SK-N-SH (cell line): ENCODE results near the gene WWC2. TPM values are rescaled to one million over a fixed set of nuclear protein-coding genes. Genes with fewer than 3 reads are reported as not detected.

ENCODE experiments used
- CTCF ChIA-PET: fragments of 300-600, 350-600 bp; formaldehyde crosslinking; extraction: SDS; loops from one replicate; lab custom pipeline; 2021; lab: Yijun Ruan, JAX
- POLR2A ChIA-PET: fragments of 350-600 bp; sonication (Branson Sonifier 250); formaldehyde crosslinking; extraction: SDS; loops from one replicate; lab custom pipeline; 2020; ENCODE audit warnings: antibody characterized with exemption, inconsistent platforms; lab: Yijun Ruan, JAX
- DNase-seq: peaks from one replicate; pipeline ENCODE4 v3.0.0; 2012
- H2AFZ ChIP-seq: fragments of 200-600 bp; sonication (generic); 2 replicates; pipeline ENCODE4 v1.8.1; 2016; ENCODE audit warnings: antibody characterized with exemption, mild to moderate bottlenecking, low read depth
- H3F3A ChIP-seq: fragments of 200-600 bp; sonication (generic); replicated peaks from 2 replicates; pipeline ENCODE3; 2016; ENCODE audit warnings: antibody characterized with exemption, mild to moderate bottlenecking; ENCODE audit not compliant: insufficient read depth
- H3K27ac ChIP-seq, 2 experiments: fragments of 200-500 bp in 1 of 2; fragments of 200-600 bp in 1 of 2; sonication (Bioruptor generic) in 1 of 2; sonication (generic), shearing (Covaris generic) in 1 of 2; 2 replicates each; pipeline versions ENCODE4 v1.5.1 to v1.6.1; 2014 to 2016; ENCODE audit warnings: low read depth in 2 of 2, inconsistent platforms in 1 of 2, low read length in 1 of 2, mild to moderate bottlenecking in 1 of 2, mixed read lengths in 1 of 2
- H3K27me3 ChIP-seq: fragments of 200-600 bp; sonication (generic), shearing (Covaris generic); 2 replicates; pipeline ENCODE4 v1.6.1; 2016; ENCODE audit warnings: mixed run types; ENCODE audit not compliant: insufficient read depth
- H3K36me3 ChIP-seq, 2 experiments: fragments of 200-500 bp in 1 of 2; fragments of 200-600 bp in 1 of 2; sonication (Bioruptor generic) in 1 of 2; sonication (generic) in 1 of 2; replicated peaks in 1 of 2; 2 replicates each; pipeline versions ENCODE3 to v1.5.1; 2014 to 2016; ENCODE audit warnings: low read length in 1 of 2, mild to moderate bottlenecking in 1 of 2; ENCODE audit not compliant: insufficient read depth in 2 of 2, control insufficient read depth in 1 of 2
- H3K4me1 ChIP-seq, 2 experiments: fragments of 200-500 bp in 1 of 2; fragments of 200-600 bp in 1 of 2; sonication (Bioruptor generic) in 1 of 2; sonication (generic), shearing (Covaris generic) in 1 of 2; 2 replicates each; pipeline versions ENCODE4 v1.5.1 to v1.6.1; 2014 to 2016; ENCODE audit warnings: low read depth in 1 of 2, low read length in 1 of 2, mixed run types in 1 of 2; ENCODE audit not compliant: insufficient read depth in 2 of 2, control insufficient read depth in 1 of 2
- H3K4me2 ChIP-seq: fragments of 200-600 bp; sonication (generic), shearing (Covaris generic); 2 replicates; pipeline ENCODE4 v1.6.1; 2017; ENCODE audit warnings: mixed run types
- H3K4me3 ChIP-seq, 2 experiments: fragments of 200-500 bp in 1 of 2; fragments of 200-600 bp in 1 of 2; sonication (Bioruptor generic) in 1 of 2; sonication (generic), shearing (Covaris generic) in 1 of 2; 2 replicates each; pipeline versions ENCODE4 v1.5.1 to v1.8.1; 2014 to 2016; ENCODE audit warnings: low read depth in 2 of 2, inconsistent platforms in 1 of 2, low read length in 1 of 2, mild to moderate bottlenecking in 1 of 2, mixed read lengths in 1 of 2, moderate library complexity in 1 of 2
- H3K79me2 ChIP-seq: fragments of 200-600 bp; sonication (generic); 2 replicates; pipeline ENCODE4 v1.8.1; 2017; ENCODE audit warnings: mild to moderate bottlenecking; ENCODE audit not compliant: insufficient read depth
- H3K9ac ChIP-seq: fragments of 200-600 bp; sonication (generic); 2 replicates; pipeline ENCODE4 v1.6.1; 2017; ENCODE audit warnings: mixed run types
- H3K9me2 ChIP-seq: fragments of 200-600 bp; sonication (generic); 2 replicates; pipeline ENCODE4 v1.6.1; 2017; ENCODE audit warnings: mixed run types
- H3K9me3 ChIP-seq: fragments of 200-600 bp; sonication (generic); 2 replicates; pipeline ENCODE4 v1.6.1; 2017; ENCODE audit warnings: mixed run types, mild to moderate bottlenecking, moderate library complexity
- H4K20me1 ChIP-seq: fragments of 200-600 bp; sonication (generic); 2 replicates; pipeline ENCODE4 v1.6.1; 2017; ENCODE audit warnings: mild to moderate bottlenecking, mixed run types; ENCODE audit not compliant: insufficient read depth
- ELF1 ChIP-seq: IDR thresholded peaks from 2 replicates; pipeline ENCODE4 v1.4.0; 2012
- FOSL2 ChIP-seq: IDR thresholded peaks from 2 replicates; pipeline ENCODE4 v1.4.0; 2012; ENCODE audit warnings: low read depth, mild to moderate bottlenecking, moderate library complexity, borderline replicate concordance
- JUND ChIP-seq: IDR thresholded peaks from 2 replicates; pipeline ENCODE4 v1.4.0; 2012
- MEF2A ChIP-seq: IDR thresholded peaks from 2 replicates; pipeline ENCODE4 v1.4.0; 2012; ENCODE audit warnings: low read depth, borderline replicate concordance
- POLR2AphosphoS5 ChIP-seq: IDR thresholded peaks from 2 replicates; pipeline ENCODE4 v1.6.1; 2012; ENCODE audit warnings: low read depth, low read length
- RCOR1 ChIP-seq: fragments of 150-350 bp; IDR thresholded peaks from 2 replicates; pipeline ENCODE4 v1.6.1; 2017; ENCODE audit warnings: antibody characterized with exemption, low read length
- RFX5 ChIP-seq: IDR thresholded peaks from 2 replicates; pipeline ENCODE4 v1.6.1; 2012; ENCODE audit warnings: mild to moderate bottlenecking, improper control_type of control experiment, low read length
- SMC3 ChIP-seq: IDR thresholded peaks from 2 replicates; pipeline ENCODE4 v1.6.1; 2012; ENCODE audit warnings: low read depth, low read length, improper control_type of control experiment
- TAF1 ChIP-seq: IDR thresholded peaks from 2 replicates; pipeline ENCODE4 v1.6.1; 2012; ENCODE audit warnings: low read depth, mild to moderate bottlenecking, low read length, moderate library complexity, borderline replicate concordance
- TCF12 ChIP-seq: IDR thresholded peaks from 2 replicates; pipeline ENCODE4 v1.4.0; 2012
- USF2 ChIP-seq: fragments of 150-350 bp; IDR thresholded peaks from 2 replicates; pipeline ENCODE4 v1.6.1; 2017; ENCODE audit warnings: antibody characterized with exemption, low read length, low read depth, borderline replicate concordance
- YY1 ChIP-seq: IDR thresholded peaks from 2 replicates; pipeline ENCODE4 v1.4.0; 2012; ENCODE audit warnings: low read depth, mild to moderate bottlenecking
- WGBS: methylation state at CpG from one replicate; pipeline ENCODE4 v1.1.6; 2017; ENCODE audit warnings: low lambda C conversion rate; 5-methylcytosine and 5-hydroxymethylcytosine counted together
- polyA plus RNA-seq, 3 experiments: library from polyadenylated mRNA; depleted of rRNA; stranded (reverse); fragments of >200 nt; gene quantifications; 2 replicates each; pipeline ENCODE4 v1.2.3, GENCODE V29; 2012
- TF ChIP-seq, protein P1 (sequence below): IDR thresholded peaks from 2 replicates; pipeline ENCODE4 v1.6.1; 2012; ENCODE audit warnings: mild to moderate bottlenecking, low read depth, low read length, moderate library complexity
- TF ChIP-seq, protein P2 (sequence below): fragments of 200-600 bp; sonication (generic); IDR thresholded peaks from 2 replicates; pipeline ENCODE4 v1.6.1; 2017; ENCODE audit warnings: antibody characterized with exemption, mild to moderate bottlenecking, moderate library complexity
- TF ChIP-seq, protein P3 (sequence below): IDR thresholded peaks from 2 replicates; pipeline ENCODE4 v1.4.0; 2012; ENCODE audit warnings: low read depth
- TF ChIP-seq, protein P4 (sequence below): fragments of 150-350 bp; IDR thresholded peaks from 2 replicates; pipeline ENCODE4 v1.6.1; 2016; ENCODE audit warnings: mild to moderate bottlenecking, low read depth, low read length

The WWC2 gene
- polyA plus RNA-seq, 1 of the 3 experiments (the other 2 are of a cell fraction) = 18.4 TPM

GRCh38 chr4:183205709-183206108, 106.7 kb downstream of the WWC2 start:
- no peak overlapping the region for H3K27ac ChIP-seq
- H2AFZ ChIP-seq = no peak overlapping the region
- peaks cover 2 to 45% of the 10 kb centered on the region in 2 experiments for H3K36me3 ChIP-seq
- no peaks in the 10 kb centered on the region for H3F3A ChIP-seq
- no peaks in the 10 kb centered on the region for H3K9me3 ChIP-seq
- H3K4me3 ChIP-seq = no peak overlapping the region
- no peaks in the 10 kb centered on the region for H3K9me2 ChIP-seq
- peaks cover 0 to 8% of the 10 kb centered on the region in 2 experiments; a peak in 2 of 4 replicates for H3K4me1 ChIP-seq
- no peaks in the 10 kb centered on the region for H3K27me3 ChIP-seq
- TF ChIP-seq SMC3 (no peak), TCF12 (no peak), JUND (no peak), ELF1 (no peak), RCOR1 (no peak), MEF2A (no peak), YY1 (no peak)
- TF ChIP-seq, protein P1, sequence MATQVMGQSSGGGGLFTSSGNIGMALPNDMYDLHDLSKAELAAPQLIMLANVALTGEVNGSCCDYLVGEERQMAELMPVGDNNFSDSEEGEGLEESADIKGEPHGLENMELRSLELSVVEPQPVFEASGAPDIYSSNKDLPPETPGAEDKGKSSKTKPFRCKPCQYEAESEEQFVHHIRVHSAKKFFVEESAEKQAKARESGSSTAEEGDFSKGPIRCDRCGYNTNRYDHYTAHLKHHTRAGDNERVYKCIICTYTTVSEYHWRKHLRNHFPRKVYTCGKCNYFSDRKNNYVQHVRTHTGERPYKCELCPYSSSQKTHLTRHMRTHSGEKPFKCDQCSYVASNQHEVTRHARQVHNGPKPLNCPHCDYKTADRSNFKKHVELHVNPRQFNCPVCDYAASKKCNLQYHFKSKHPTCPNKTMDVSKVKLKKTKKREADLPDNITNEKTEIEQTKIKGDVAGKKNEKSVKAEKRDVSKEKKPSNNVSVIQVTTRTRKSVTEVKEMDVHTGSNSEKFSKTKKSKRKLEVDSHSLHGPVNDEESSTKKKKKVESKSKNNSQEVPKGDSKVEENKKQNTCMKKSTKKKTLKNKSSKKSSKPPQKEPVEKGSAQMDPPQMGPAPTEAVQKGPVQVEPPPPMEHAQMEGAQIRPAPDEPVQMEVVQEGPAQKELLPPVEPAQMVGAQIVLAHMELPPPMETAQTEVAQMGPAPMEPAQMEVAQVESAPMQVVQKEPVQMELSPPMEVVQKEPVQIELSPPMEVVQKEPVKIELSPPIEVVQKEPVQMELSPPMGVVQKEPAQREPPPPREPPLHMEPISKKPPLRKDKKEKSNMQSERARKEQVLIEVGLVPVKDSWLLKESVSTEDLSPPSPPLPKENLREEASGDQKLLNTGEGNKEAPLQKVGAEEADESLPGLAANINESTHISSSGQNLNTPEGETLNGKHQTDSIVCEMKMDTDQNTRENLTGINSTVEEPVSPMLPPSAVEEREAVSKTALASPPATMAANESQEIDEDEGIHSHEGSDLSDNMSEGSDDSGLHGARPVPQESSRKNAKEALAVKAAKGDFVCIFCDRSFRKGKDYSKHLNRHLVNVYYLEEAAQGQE = no peak
- TF ChIP-seq, protein P2, sequence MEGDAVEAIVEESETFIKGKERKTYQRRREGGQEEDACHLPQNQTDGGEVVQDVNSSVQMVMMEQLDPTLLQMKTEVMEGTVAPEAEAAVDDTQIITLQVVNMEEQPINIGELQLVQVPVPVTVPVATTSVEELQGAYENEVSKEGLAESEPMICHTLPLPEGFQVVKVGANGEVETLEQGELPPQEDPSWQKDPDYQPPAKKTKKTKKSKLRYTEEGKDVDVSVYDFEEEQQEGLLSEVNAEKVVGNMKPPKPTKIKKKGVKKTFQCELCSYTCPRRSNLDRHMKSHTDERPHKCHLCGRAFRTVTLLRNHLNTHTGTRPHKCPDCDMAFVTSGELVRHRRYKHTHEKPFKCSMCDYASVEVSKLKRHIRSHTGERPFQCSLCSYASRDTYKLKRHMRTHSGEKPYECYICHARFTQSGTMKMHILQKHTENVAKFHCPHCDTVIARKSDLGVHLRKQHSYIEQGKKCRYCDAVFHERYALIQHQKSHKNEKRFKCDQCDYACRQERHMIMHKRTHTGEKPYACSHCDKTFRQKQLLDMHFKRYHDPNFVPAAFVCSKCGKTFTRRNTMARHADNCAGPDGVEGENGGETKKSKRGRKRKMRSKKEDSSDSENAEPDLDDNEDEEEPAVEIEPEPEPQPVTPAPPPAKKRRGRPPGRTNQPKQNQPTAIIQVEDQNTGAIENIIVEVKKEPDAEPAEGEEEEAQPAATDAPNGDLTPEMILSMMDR = no peak
- TF ChIP-seq, protein P3, sequence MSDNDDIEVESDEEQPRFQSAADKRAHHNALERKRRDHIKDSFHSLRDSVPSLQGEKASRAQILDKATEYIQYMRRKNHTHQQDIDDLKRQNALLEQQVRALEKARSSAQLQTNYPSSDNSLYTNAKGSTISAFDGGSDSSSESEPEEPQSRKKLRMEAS = no peak
- no peaks in the 10 kb centered on the region for H4K20me1 ChIP-seq
- CTCF ChIA-PET = no interaction called here
- no peak overlapping the region for H3K4me2 ChIP-seq
- 96% methylated on average over 4 of the region's 4 CpGs for WGBS
- POLR2A ChIA-PET = no interaction called here
- DNase-seq = no peak
- H3K9ac ChIP-seq = no peak overlapping the region
- H3K79me2 ChIP-seq = peaks cover 51% of the 10 kb centered on the region; the same call in 1 of the 2 replicates

DNA sequence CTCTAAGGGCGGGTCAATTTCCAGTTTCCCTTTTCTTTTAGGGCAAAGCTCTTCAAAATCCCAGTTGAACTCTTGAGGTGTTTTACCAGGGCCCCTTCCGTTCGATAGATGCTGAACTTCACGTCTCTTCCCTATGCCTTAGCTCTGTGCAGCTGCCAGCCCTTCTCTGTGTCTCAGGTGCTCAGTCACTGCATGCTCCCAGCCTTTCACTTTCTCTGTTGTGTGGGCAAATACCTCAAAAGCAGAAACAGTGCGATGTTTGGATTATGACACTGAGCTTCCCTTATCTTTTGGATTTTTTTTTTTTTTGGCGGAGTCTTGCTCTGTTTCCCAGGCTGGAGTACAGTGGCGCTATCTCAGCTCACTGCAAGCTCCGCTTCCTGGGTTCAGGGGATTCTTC, 112.5 kb downstream of the WWC2 start:
- peaks cover 17% of the 10 kb centered on the region for H3K79me2 ChIP-seq
- H3K4me2 ChIP-seq = no peak overlapping the region
- H3K27ac ChIP-seq = no peak overlapping the region
- H3K9me2 ChIP-seq = no peaks in the 10 kb centered on the region
- DNase-seq = no peak
- no peak overlapping the region for H2AFZ ChIP-seq
- no peaks in the 10 kb centered on the region for H4K20me1 ChIP-seq
- no peaks in the 10 kb centered on the region for H3K4me1 ChIP-seq
- H3K9ac ChIP-seq = no peak overlapping the region
- no peaks in the 10 kb centered on the region for H3K9me3 ChIP-seq
- WGBS = 90% methylated on average over 8 of the region's 8 CpGs
- H3F3A ChIP-seq = peaks cover 4% of the 10 kb centered on the region
- no peak overlapping the region for H3K4me3 ChIP-seq
- H3K27me3 ChIP-seq = no peaks in the 10 kb centered on the region
- CTCF ChIA-PET = interaction anchor here (0.8 kb wide), 1 partner anchor 16 kb away, joined by 4 read pairs; no protein-coding TSS in a partner anchor
- peaks cover 2 to 18% of the 10 kb centered on the region in 2 experiments for H3K36me3 ChIP-seq
- POLR2A ChIA-PET = no interaction called here
- TF ChIP-seq RCOR1 (no peak), TAF1 (no peak), POLR2AphosphoS5 (no peak), FOSL2 (no peak), RFX5 (no peak), USF2 (no peak)
- TF ChIP-seq, protein P4, sequence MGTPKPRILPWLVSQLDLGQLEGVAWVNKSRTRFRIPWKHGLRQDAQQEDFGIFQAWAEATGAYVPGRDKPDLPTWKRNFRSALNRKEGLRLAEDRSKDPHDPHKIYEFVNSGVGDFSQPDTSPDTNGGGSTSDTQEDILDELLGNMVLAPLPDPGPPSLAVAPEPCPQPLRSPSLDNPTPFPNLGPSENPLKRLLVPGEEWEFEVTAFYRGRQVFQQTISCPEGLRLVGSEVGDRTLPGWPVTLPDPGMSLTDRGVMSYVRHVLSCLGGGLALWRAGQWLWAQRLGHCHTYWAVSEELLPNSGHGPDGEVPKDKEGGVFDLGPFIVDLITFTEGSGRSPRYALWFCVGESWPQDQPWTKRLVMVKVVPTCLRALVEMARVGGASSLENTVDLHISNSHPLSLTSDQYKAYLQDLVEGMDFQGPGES = no peak
- TF ChIP-seq, protein P1 = no peak
